Right lobe of liver (tissue), 6 donors: ENCODE measurements around the gene LHX2. TPM values are rescaled to one million over a fixed set of nuclear protein-coding genes. Genes with fewer than 3 reads are reported as not detected.

Experiments
- ATAC-seq, 4 donors: fragments of 200-7000 bp; cut with Tn5 transposase; one replicate each; pipeline ENCODE4 v1.9.1; 2020; ENCODE audit warnings: mild to moderate bottlenecking in 4 of 4, moderate library complexity in 4 of 4
- DNase-seq, 3 donors: peaks; one replicate each; pipeline ENCODE4 v3.0.0-alpha.2; 2020
- H3K27ac ChIP-seq, 3 donors: fragments of 200-600 bp; one replicate each; pipeline ENCODE4 v1.8.0; 2022
- H3K27me3 ChIP-seq, 2 donors: fragments of 200-600 bp; one replicate each; pipeline ENCODE4 v1.8.0; 2022
- H3K36me3 ChIP-seq, 4 donors: fragments of 200-600 bp; sonication (generic) in 1 of 4; one replicate each; pipeline versions ENCODE4 v1.5.1 to v1.8.0; 2017 to 2022; ENCODE audit warnings: control low read depth in 1 of 4
- H3K4me1 ChIP-seq, 4 donors: fragments of 200-600 bp; sonication (generic) in 1 of 4; one replicate each; pipeline versions ENCODE4 v1.5.1 to v1.8.0; 2017 to 2022; ENCODE audit warnings: control low read depth in 1 of 4
- H3K4me3 ChIP-seq, 3 donors: fragments of 200-600 bp; one replicate each; pipeline ENCODE4 v1.8.0; 2022
- H3K9me3 ChIP-seq, 4 donors: fragments of 200-600 bp; sonication (generic) in 1 of 4; one replicate each; pipeline versions ENCODE4 v1.5.1 to v1.8.0; 2017 to 2022; ENCODE audit warnings: control low read depth in 1 of 4
- POLR2A ChIP-seq: fragments of 450-650 bp; IDR thresholded peaks from one replicate; pipeline ENCODE4 v1.6.1; 2017; ENCODE audit warnings: antibody characterized with exemption, mild to moderate bottlenecking
- WGBS: methylation state at CpG from one replicate; pipeline ENCODE4 v1.1.6; 2018; ENCODE audit warnings: low coverage, low lambda C conversion rate; ENCODE audit not compliant: insufficient coverage; ENCODE audit errors: missing lambda C conversion rate; 5-methylcytosine and 5-hydroxymethylcytosine counted together
- intact Hi-C, 2 donors: fragments of 100-400 bp; cut with DNase I; formaldehyde crosslinking; loops; one replicate each; pipeline versions ENCODE4 v1.11.2 to v1.14.1; 2022
- total RNA-seq, 6 experiments: library from RNA; depleted of rRNA in 2 of 6; stranded (reverse); fragments of >200 nt in 2 of 6; fragmentation: NEBNext Ultra II Directional in 3 of 6; extraction: Animal tissue kit (Norgen Biotek cat#: 25700) in 3 of 6; gene quantifications; one replicate each; pipeline versions ENCODE4 v1.1.0 to v1.2.4, GENCODE V29; 2016 to 2023
- TF ChIP-seq, protein P1 (sequence below), 4 donors: fragments of 200-600 bp in 3 of 4; fragments of 450-650 bp in 1 of 4; IDR thresholded peaks; one replicate each; pipeline versions ENCODE4 v1.5.1 to v1.8.0; 2016 to 2022; ENCODE audit warnings: antibody characterized with exemption in 4 of 4, mild to moderate bottlenecking in 2 of 4
- donor health status: DM: no; HTN: yes; CAD: no.
- donor health status: DM: no; HTN: no; CAD: no.
- donor health status: DM: no; HTN: no; CAD: no.
- donor health status: DM: no; HTN: yes; CAD: no.
- donor health status: DM: no; HTN: yes; CAD: no.

LHX2 gene
- total RNA-seq, 6 experiments from 2014 or later = 0.64 to 5.0 (median 3.0) TPM

DNA sequence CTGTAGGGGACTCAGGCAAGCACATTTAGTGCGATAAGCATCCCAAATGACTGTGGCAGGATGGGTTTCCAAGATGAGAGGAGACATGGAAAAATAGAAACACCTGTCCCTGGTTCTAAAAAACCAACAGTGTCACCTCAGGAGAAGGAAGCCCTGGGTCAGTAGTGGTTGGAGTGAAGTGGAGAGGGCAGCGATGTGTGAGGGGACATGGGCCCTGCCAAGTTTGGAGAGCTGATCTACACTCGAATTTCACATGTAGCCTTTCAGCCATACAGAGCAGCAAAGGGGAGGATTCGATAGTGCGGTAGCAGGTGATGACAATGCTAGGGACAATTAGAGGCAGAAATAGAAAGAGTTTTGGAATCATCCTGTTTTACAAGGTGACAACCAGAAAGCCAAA is 32.6 kb upstream of the LHX2 start:
- no peaks in the 10 kb centered on the region for H3K4me1 ChIP-seq
- no peaks in the 10 kb centered on the region for H3K9me3 ChIP-seq
- H3K4me3 ChIP-seq = no peak overlapping the region
- DNase-seq (no peak), ATAC-seq (no peak)
- intact Hi-C loops = no loop called here
- no peak overlapping the region for H3K27ac ChIP-seq
- no peak for TF ChIP-seq POLR2A
- TF ChIP-seq, protein P1, sequence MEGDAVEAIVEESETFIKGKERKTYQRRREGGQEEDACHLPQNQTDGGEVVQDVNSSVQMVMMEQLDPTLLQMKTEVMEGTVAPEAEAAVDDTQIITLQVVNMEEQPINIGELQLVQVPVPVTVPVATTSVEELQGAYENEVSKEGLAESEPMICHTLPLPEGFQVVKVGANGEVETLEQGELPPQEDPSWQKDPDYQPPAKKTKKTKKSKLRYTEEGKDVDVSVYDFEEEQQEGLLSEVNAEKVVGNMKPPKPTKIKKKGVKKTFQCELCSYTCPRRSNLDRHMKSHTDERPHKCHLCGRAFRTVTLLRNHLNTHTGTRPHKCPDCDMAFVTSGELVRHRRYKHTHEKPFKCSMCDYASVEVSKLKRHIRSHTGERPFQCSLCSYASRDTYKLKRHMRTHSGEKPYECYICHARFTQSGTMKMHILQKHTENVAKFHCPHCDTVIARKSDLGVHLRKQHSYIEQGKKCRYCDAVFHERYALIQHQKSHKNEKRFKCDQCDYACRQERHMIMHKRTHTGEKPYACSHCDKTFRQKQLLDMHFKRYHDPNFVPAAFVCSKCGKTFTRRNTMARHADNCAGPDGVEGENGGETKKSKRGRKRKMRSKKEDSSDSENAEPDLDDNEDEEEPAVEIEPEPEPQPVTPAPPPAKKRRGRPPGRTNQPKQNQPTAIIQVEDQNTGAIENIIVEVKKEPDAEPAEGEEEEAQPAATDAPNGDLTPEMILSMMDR (IDR thresholded peaks at IDR 0.05) = no peak
- WGBS = 69% methylated on average over 4 of the region's 5 CpGs
- no peaks in the 10 kb centered on the region for H3K36me3 ChIP-seq
- no peaks in the 10 kb centered on the region for H3K27me3 ChIP-seq

DNA sequence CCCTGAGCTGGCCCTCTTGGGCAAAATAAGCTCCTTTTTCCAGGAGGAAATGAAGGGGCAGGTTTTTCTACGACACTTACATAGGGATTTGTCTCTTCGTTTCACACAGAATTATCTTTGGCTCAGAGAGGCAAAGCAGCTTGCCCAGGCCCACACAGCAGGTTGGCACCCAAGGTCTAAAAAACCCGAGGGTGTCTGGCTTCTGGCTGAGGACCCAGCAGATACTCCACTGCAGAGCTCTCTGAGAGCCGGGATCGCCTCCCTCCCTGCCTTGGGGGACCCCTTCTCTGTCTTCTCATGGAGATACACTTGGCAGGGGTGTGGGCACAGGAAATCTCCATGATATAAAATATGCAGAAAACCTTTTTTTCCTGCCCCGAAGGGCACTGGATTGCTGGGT is 29.0 kb upstream of the LHX2 start:
- DNase-seq = no peak
- WGBS = 71% methylated on average over 3 of the region's 6 CpGs

DNA sequence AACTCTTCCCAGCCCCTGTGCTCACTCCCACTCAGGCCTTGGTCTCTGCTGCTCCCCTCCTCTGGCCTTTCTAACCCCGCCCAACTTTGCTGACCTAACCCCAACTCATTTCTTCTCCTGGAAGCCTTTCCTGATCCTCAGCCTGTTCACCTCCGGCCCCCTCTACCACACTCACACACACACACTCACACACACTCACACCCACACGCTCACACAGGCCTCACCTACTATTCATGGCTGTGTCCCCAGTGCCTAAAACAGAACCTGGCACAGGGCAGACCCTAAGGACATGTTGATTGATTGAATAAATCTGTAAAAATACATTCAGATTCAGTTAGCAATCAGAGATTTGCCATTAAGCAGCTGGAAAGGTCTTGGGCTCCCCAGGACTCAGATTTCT is 28.5 kb upstream of the LHX2 start:
- WGBS = 70% methylated on average over 2 of the region's 3 CpGs
- Histone ChIP-seq H3K4me1 (no peaks in the 10 kb centered on the region), H3K27me3 (no peaks in the 10 kb centered on the region), H3K4me3 (no peak overlapping the region), H3K9me3 (no peaks in the 10 kb centered on the region), H3K36me3 (no peaks in the 10 kb centered on the region), H3K27ac (no peak overlapping the region)
- ATAC-seq (no peak), DNase-seq (no peak)
- TF ChIP-seq, protein P1 (IDR thresholded peaks at IDR 0.05) = no peak
- no peak for TF ChIP-seq POLR2A
- intact Hi-C loops = no loop called here

More for the DNA sequence above, 29.0 kb upstream of the LHX2 start:
- intact Hi-C loops = no loop called here
- TF ChIP-seq, protein P1 (IDR thresholded peaks at IDR 0.05) = no peak
- no peak for TF ChIP-seq POLR2A
- Histone ChIP-seq H3K4me1 (no peaks in the 10 kb centered on the region), H3K27me3 (no peaks in the 10 kb centered on the region), H3K27ac (no peak overlapping the region), H3K36me3 (no peaks in the 10 kb centered on the region), H3K4me3 (no peak overlapping the region), H3K9me3 (no peaks in the 10 kb centered on the region)
- no peak for ATAC-seq

DNA sequence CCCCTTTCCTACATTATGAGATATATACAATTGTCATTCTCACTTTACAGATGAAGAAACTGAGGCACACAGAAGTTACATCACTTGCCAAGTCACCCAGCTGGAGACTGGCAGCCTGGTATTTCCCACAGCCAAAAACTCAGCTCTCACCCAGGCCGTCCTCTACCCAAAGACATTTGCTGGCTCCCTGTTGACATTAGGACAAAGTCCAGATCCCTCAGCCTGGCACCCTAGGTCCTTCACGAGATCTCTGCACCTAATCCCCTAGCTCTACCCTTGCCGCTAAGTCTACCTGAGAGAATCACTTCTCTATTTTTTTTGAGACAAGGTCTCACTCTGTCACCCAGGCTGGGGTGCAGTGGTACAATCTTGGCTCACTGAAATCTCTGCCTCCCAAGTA is 26.8 kb upstream of the LHX2 start:
- ATAC-seq = peak; percentile 47 to 70 (median 61)
- H3K27me3 ChIP-seq = no peaks in the 10 kb centered on the region
- no peak for TF ChIP-seq POLR2A
- TF ChIP-seq, protein P1 (IDR thresholded peaks at IDR 0.05) = no peak
- H3K36me3 ChIP-seq = no peaks in the 10 kb centered on the region
- H3K27ac ChIP-seq = no peak overlapping the region
- no peaks in the 10 kb centered on the region for H3K9me3 ChIP-seq
- H3K4me3 ChIP-seq = no peak overlapping the region
- 50% methylated on average over 2 of the region's 3 CpGs for WGBS
- intact Hi-C loops = no loop called here
- DNase-seq = no peak
- no peaks in the 10 kb centered on the region for H3K4me1 ChIP-seq

DNA sequence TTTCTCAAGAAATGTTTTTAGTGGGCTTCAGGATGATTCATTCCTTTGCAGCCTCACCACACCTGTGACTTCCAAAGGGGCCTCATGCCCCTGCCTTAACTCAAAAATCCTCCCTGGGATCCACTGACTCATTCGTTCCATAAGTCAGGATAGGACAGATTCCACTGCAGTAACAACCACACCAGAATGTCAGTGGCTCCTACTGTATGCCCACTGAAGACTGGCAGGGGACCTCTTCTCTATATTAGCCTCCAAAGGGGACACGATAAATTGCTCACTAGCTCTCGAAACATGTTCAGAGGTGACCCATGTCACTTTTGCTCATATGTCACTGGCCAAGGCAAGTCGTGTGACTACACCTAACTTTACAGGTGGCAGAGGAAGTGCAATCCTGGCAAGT is 25.7 kb upstream of the LHX2 start:
- no peaks in the 10 kb centered on the region for H3K9me3 ChIP-seq
- no peak overlapping the region for H3K4me3 ChIP-seq
- no peak overlapping the region for H3K27ac ChIP-seq
- no peaks in the 10 kb centered on the region for H3K4me1 ChIP-seq
- 84% methylated on average over 3 of the region's 4 CpGs for WGBS
- H3K36me3 ChIP-seq = no peaks in the 10 kb centered on the region
- intact Hi-C loops = no loop called here
- no peaks in the 10 kb centered on the region for H3K27me3 ChIP-seq
- TF ChIP-seq POLR2A = no peak
- TF ChIP-seq, protein P1 (IDR thresholded peaks at IDR 0.05) = no peak
- DNase-seq (no peak), ATAC-seq (no peak)
